Spleen (tissue), 11 donors: ENCODE measurements around the gene MAP3K2. TPM values are rescaled to one million over a fixed set of nuclear protein-coding genes. Genes with fewer than 3 reads are reported as not detected.

Source experiments
- DNase-seq: peaks from one replicate; pipeline ENCODE4 v3.0.0-alpha.2; 2020
- H3K27ac ChIP-seq, 8 donors: fragments of 200-600 bp; sonication (generic) in 7 of 8; 1 replicate in 4 of 8; 2 replicates in 4 of 8; pipeline versions ENCODE4 v1.5.0 to v1.8.0; 2016 to 2021; ENCODE audit warnings: inconsistent platforms in 4 of 8, mild to moderate bottlenecking in 4 of 8, moderate library complexity in 1 of 8
- H3K27me3 ChIP-seq, 7 donors: fragments of 200-600 bp; sonication (generic) in 6 of 7; replicated peaks in 1 of 7; 1 replicate in 4 of 7; 2 replicates in 3 of 7; pipeline versions ENCODE4 v1.5.0 to v1.8.0; 2016 to 2021; ENCODE audit warnings: inconsistent platforms in 3 of 7, mild to moderate bottlenecking in 1 of 7
- H3K36me3 ChIP-seq, 6 donors: fragments of 200-600 bp; sonication (generic) in 5 of 6; 1 replicate in 4 of 6; 2 replicates in 2 of 6; pipeline versions ENCODE4 v1.5.0 to v1.8.0; 2016 to 2021; ENCODE audit warnings: inconsistent platforms in 2 of 6
- H3K4me1 ChIP-seq, 6 donors: fragments of 200-600 bp; sonication (generic) in 5 of 6; 1 replicate in 3 of 6; 2 replicates in 3 of 6; pipeline versions ENCODE4 v1.5.0 to v1.8.0; 2016 to 2021; ENCODE audit warnings: inconsistent platforms in 3 of 6
- H3K4me3 ChIP-seq, 8 donors: fragments of 200-600 bp; sonication (generic) in 7 of 8; 1 replicate in 4 of 8; 2 replicates in 4 of 8; pipeline versions ENCODE4 v1.5.0 to v1.8.0; 2016 to 2021; ENCODE audit warnings: inconsistent platforms in 4 of 8, mild to moderate bottlenecking in 4 of 8, moderate library complexity in 2 of 8
- H3K9me3 ChIP-seq, 8 donors: fragments of 200-600 bp; sonication (generic) in 7 of 8; 1 replicate in 4 of 8; 2 replicates in 4 of 8; pipeline versions ENCODE4 v1.5.0 to v1.8.0; 2016 to 2021; ENCODE audit warnings: inconsistent platforms in 4 of 8
- CTCF ChIP-seq, 11 experiments: fragments of 200-600 bp in 7 of 11; fragments of 450-650 bp in 4 of 11; sonication (generic) in 4 of 11; IDR thresholded peaks in 8 of 11; conservative IDR thresholded peaks in 3 of 11; 1 replicate in 7 of 11; 2 replicates in 4 of 11; pipeline versions ENCODE4 v1.4.0 to v1.8.0; 2016 to 2021; ENCODE audit warnings: antibody characterized with exemption in 11 of 11, inconsistent platforms in 4 of 11, mild to moderate bottlenecking in 1 of 11
- POLR2A ChIP-seq, 3 donors: fragments of 450-650 bp; IDR thresholded peaks; one replicate each; pipeline ENCODE4 v1.5.1; 2017; ENCODE audit warnings: antibody characterized with exemption in 3 of 3, mild to moderate bottlenecking in 1 of 3
- POLR2AphosphoS5 ChIP-seq, 3 donors: sonication (generic); formaldehyde crosslinking; IDR thresholded peaks; one replicate each; pipeline ENCODE4 v1.5.1; 2017; ENCODE audit warnings: antibody characterized with exemption in 3 of 3
- WGBS, 5 donors: extraction: QIAGEN DNeasy Blood & Tissue Kit in 3 of 5; methylation state at CpG; one replicate each; pipeline versions ENCODE4 v1.1.5 to v1.1.7; 2013 to 2018; 5-methylcytosine and 5-hydroxymethylcytosine counted together
- intact Hi-C: fragments of 100-400 bp; cut with DNase I; formaldehyde crosslinking; loops from one replicate; pipeline ENCODE4 v1.15.0; 2023; ENCODE audit warnings: low total_unique reads
- polyA plus RNA-seq, 3 donors: library from polyadenylated mRNA; stranded (reverse); fragments of 200-250 nt; gene quantifications; one replicate each; pipeline ENCODE4 v1.2.1, GENCODE V29; 2013
- total RNA-seq, 7 donors: library from RNA; depleted of rRNA in 3 of 7; stranded (reverse); fragments of >200 nt in 3 of 7; fragmentation: NEBNext Ultra II Directional in 4 of 7; extraction: Animal tissue kit (Norgen Biotek cat#: 25700) in 4 of 7; gene quantifications; one replicate each; pipeline versions ENCODE4 v1.1.0 to v1.2.1, GENCODE V29; 2016 to 2021
- donor health status: healthy with polysubstance abuse.
- donor health status: DM: no; HTN: no; CAD: no; lungs with moderate emphysema.
- donor health status: DM: no; HTN: no; CAD: no.
- donor health status: Bipolar disorder and iron deficiency.
- donor health status: healthy.
- donor health status: DM: no; HTN: no; CAD: no.
- donor health status: DM: yes; HTN: yes; CAD: no.

The MAP3K2 gene
- total and polyA plus RNA-seq, 10 donors, result 6.5 to 83.9 (median 63.0) TPM

GRCh38 chr2:127361929-127362885, 25.6 kb downstream of the MAP3K2 start:
- DNase-seq, result no peak
- Histone ChIP-seq H3K36me3 (no peaks in the 10 kb centered on the region), H3K9me3 (no peaks in the 10 kb centered on the region), H3K4me1 (peaks cover 10 to 85% (median 58%) of the 10 kb centered on the region in 6 donors), H3K4me3 (no peak overlapping the region), H3K27ac (no peak overlapping the region), H3K27me3 (no peaks in the 10 kb centered on the region)
- intact Hi-C loops, result no loop called here
- TF ChIP-seq POLR2A (IDR thresholded peaks at IDR 0.05) (no peak), POLR2AphosphoS5 (IDR thresholded peaks at IDR 0.05) (no peak), CTCF (IDR thresholded peaks at IDR 0.05 in 8 of 11, conservative IDR thresholded peaks at IDR 0.05 in 3 of 11) (no peak)
- WGBS, 5 donors, result 81 to 91% (median 86%) methylated on average over 10 of the region's 10 CpGs

GRCh38 chr2:127360242-127360641, 27.5 kb downstream of the MAP3K2 start:
- TF ChIP-seq POLR2AphosphoS5 (IDR thresholded peaks at IDR 0.05) (no peak), CTCF (IDR thresholded peaks at IDR 0.05 in 8 of 11, conservative IDR thresholded peaks at IDR 0.05 in 3 of 11) (no peak), POLR2A (IDR thresholded peaks at IDR 0.05) (no peak)
- 90 to 98% (median 94%) methylated on average over 2 of the region's 2 CpGs for WGBS, 5 donors
- H3K9me3 ChIP-seq, result no peaks in the 10 kb centered on the region
- peaks cover 8 to 75% (median 51%) of the 10 kb centered on the region in 6 donors for H3K4me1 ChIP-seq
- H3K4me3 ChIP-seq, result no peak overlapping the region
- no peak for DNase-seq
- H3K36me3 ChIP-seq, result no peaks in the 10 kb centered on the region
- no peaks in the 10 kb centered on the region for H3K27me3 ChIP-seq
- no peak overlapping the region for H3K27ac ChIP-seq
- intact Hi-C loops, result no loop called here

- no peaks in the 10 kb centered on the region for H3K27me3 ChIP-seq
- no peak overlapping the region for H3K4me3 ChIP-seq
- intact Hi-C loops, result no loop called here
- H3K4me1 ChIP-seq, result peaks cover 2 to 75% (median 50%) of the 10 kb centered on the region in 6 donors
- no peaks in the 10 kb centered on the region for H3K36me3 ChIP-seq
- no peak overlapping the region for H3K27ac ChIP-seq
- no peaks in the 10 kb centered on the region for H3K9me3 ChIP-seq
- no peak for TF ChIP-seq POLR2A (IDR thresholded peaks at IDR 0.05)
- 48 to 77% (median 62%) methylated on average over 5 of the region's 5 CpGs for WGBS, 5 donors
- no peak for DNase-seq
Measured at GRCh38 chr2:127359520-127359919, 28.3 kb downstream of the MAP3K2 start.

- 92 to 99% (median 95%) methylated on average over 2 of the region's 2 CpGs for WGBS, 5 donors
- H3K27me3 ChIP-seq, result no peaks in the 10 kb centered on the region
- TF ChIP-seq POLR2A (IDR thresholded peaks at IDR 0.05), result no peak
- TF ChIP-seq POLR2AphosphoS5 (IDR thresholded peaks at IDR 0.05), result no peak
- TF ChIP-seq CTCF (IDR thresholded peaks at IDR 0.05 in 8 of 11, conservative IDR thresholded peaks at IDR 0.05 in 3 of 11), result no peak
- intact Hi-C loops, result no loop called here
- no peak overlapping the region for H3K27ac ChIP-seq
- H3K4me1 ChIP-seq, result peaks cover 4 to 74% (median 49%) of the 10 kb centered on the region in 6 donors
- DNase-seq, result no peak
- no peaks in the 10 kb centered on the region for H3K36me3 ChIP-seq
- H3K4me3 ChIP-seq, result no peak overlapping the region
- no peaks in the 10 kb centered on the region for H3K9me3 ChIP-seq
Measured at GRCh38 chr2:127358971-127359370, 28.8 kb downstream of the MAP3K2 start.
